HepG2 (cell line): ENCODE measurements around the gene USP10. TPM values are rescaled to one million over a fixed set of nuclear protein-coding genes. Genes with fewer than 3 reads are reported as not detected.

Source experiments
- ASH2L ChIP-seq: fragments of 300-600, 200-600 bp; sonication (generic); IDR thresholded peaks from 2 replicates; pipeline ENCODE4 v1.7.0; 2017; ENCODE audit warnings: low read depth, mild to moderate bottlenecking, moderate library complexity, mixed read lengths, low read length; ENCODE audit not compliant: insufficient read length
- BRCA1 ChIP-seq: sonication (generic); formaldehyde crosslinking; IDR thresholded peaks from 2 replicates; pipeline ENCODE4 v1.4.0; 2020; ENCODE audit warnings: missing genetic modification reagents
- ESRRA ChIP-seq: sonication (generic); formaldehyde crosslinking; IDR thresholded peaks from 2 replicates; pipeline ENCODE4 v1.5.1; 2020; ENCODE audit warnings: mild to moderate bottlenecking, low read depth, missing genetic modification reagents
- FOXK2 ChIP-seq: fragments of 450-650 bp; IDR thresholded peaks from 2 replicates; pipeline ENCODE4 v1.6.1; 2016
- PHF8 ChIP-seq: sonication (generic); formaldehyde crosslinking; IDR thresholded peaks from 2 replicates; pipeline ENCODE4 v1.5.0; 2020; ENCODE audit warnings: missing genetic modification reagents
- PRDM15 ChIP-seq: sonication (generic); formaldehyde crosslinking; IDR thresholded peaks from 2 replicates; pipeline ENCODE4 v1.4.0; 2020; ENCODE audit warnings: missing genetic modification reagents
- RCOR2 ChIP-seq: IDR thresholded peaks from 2 replicates; pipeline ENCODE4 v1.6.1; 2016; ENCODE audit warnings: missing biosample characterization, missing genetic modification reagents
- SOX13 ChIP-seq, 3 experiments: fragments of 450-650 bp in 1 of 3; sonication (generic) in 1 of 3; formaldehyde crosslinking in 1 of 3; IDR thresholded peaks in 2 of 3; conservative IDR thresholded peaks in 1 of 3; 2 replicates each; pipeline versions ENCODE4 v1.5.0 to v1.6.1; 2016 to 2020; ENCODE audit warnings: antibody characterized with exemption in 1 of 3, mild to moderate bottlenecking in 1 of 3, missing compliant biosample characterization in 1 of 3, missing genetic modification reagents in 1 of 3, moderate library complexity in 1 of 3
- SPEN ChIP-seq: sonication (generic); formaldehyde crosslinking; IDR thresholded peaks from 2 replicates; pipeline ENCODE4 v1.5.1; 2020; ENCODE audit warnings: low read depth, mild to moderate bottlenecking, missing genetic modification reagents
- TIGD3 ChIP-seq: sonication (generic); formaldehyde crosslinking; IDR thresholded peaks from 2 replicates; pipeline ENCODE4 v1.5.1; 2020; ENCODE audit warnings: mild to moderate bottlenecking, missing genetic modification reagents, borderline replicate concordance
- ZNF224 ChIP-seq: sonication (generic); formaldehyde crosslinking; IDR thresholded peaks from 2 replicates; pipeline ENCODE4 v1.5.0; 2020; ENCODE audit warnings: mild to moderate bottlenecking, missing genetic modification reagents
- ZNF256 ChIP-seq: sonication (generic); formaldehyde crosslinking; conservative IDR thresholded peaks from 2 replicates; pipeline ENCODE4 v1.4.0; 2020; ENCODE audit warnings: missing genetic modification reagents
- ZNF292 ChIP-seq: sonication (generic); formaldehyde crosslinking; IDR thresholded peaks from 2 replicates; pipeline ENCODE4 v1.8.1; 2022; ENCODE audit warnings: mild to moderate bottlenecking, low read depth, missing genetic modification reagents, borderline replicate concordance
- ZNF33A ChIP-seq: sonication (generic); formaldehyde crosslinking; IDR thresholded peaks from 2 replicates; pipeline ENCODE4 v1.5.1; 2020; ENCODE audit warnings: missing genetic modification reagents, mild to moderate bottlenecking, moderate library complexity, borderline replicate concordance
- ZNF484 ChIP-seq: sonication (generic); formaldehyde crosslinking; IDR thresholded peaks from 2 replicates; pipeline ENCODE4 v1.5.1; 2020; ENCODE audit warnings: mild to moderate bottlenecking, low read depth, missing genetic modification reagents, borderline replicate concordance
- ZNF639 ChIP-seq: conservative IDR thresholded peaks from 2 replicates; pipeline ENCODE4 v1.6.1; 2018; ENCODE audit warnings: missing genetic modification reagents
- ZNF672 ChIP-seq: sonication (generic); formaldehyde crosslinking; IDR thresholded peaks from 2 replicates; pipeline ENCODE4 v1.8.1; 2022; ENCODE audit warnings: missing genetic modification reagents
- ZNF792 ChIP-seq: IDR thresholded peaks from 2 replicates; pipeline ENCODE4 v1.6.1; 2016
- polyA plus RNA-seq, 8 experiments: library from polyadenylated mRNA; depleted of rRNA in 3 of 8; stranded (reverse) in 7 of 8; unstranded in 1 of 8; fragments of >200 nt; fragmentation: Illumina TruSeq in 4 of 8; extraction: Trizol in 4 of 8; gene quantifications; 2 replicates each; pipeline versions ENCODE4 v1.2.1 to v1.2.3, GENCODE V29; 2011 to 2016; ENCODE audit warnings: low read depth in 4 of 8, missing spikeins in 1 of 8, mixed read lengths in 1 of 8; ENCODE audit not compliant: insufficient read depth in 1 of 8
- total RNA-seq, 5 experiments: library from RNA; depleted of rRNA; stranded (reverse); fragments of >200 nt; fragmentation: Illumina TruSeq; extraction: Trizol; gene quantifications; 2 replicates each; pipeline ENCODE4 v1.2.3, GENCODE V29; 2016; ENCODE audit warnings: low read depth in 1 of 5
- TF ChIP-seq, protein P1 (sequence below): sonication (generic); formaldehyde crosslinking; IDR thresholded peaks from 2 replicates; pipeline ENCODE4 v1.4.0; 2020; ENCODE audit warnings: low read depth, mild to moderate bottlenecking, missing genetic modification reagents
- TF ChIP-seq, protein P2 (sequence below): sonication (generic); formaldehyde crosslinking; IDR thresholded peaks from 2 replicates; pipeline ENCODE4 v1.5.0; 2020; ENCODE audit warnings: missing genetic modification reagents, mild to moderate bottlenecking, borderline replicate concordance

USP10 gene
- total and polyA plus RNA-seq, 2 of the 13 experiments (the other 11 are each of a cell fraction or from before 2014, with no cell fraction given), result 79.1 to 122 TPM

GRCh38 chr16:84700446-84701300 is 873 bp downstream of the USP10 start (continued):
- TF ChIP-seq SOX13 (IDR thresholded peaks at IDR 0.05) (no peak), SOX13 (CRISPR knock-in tag; conservative IDR thresholded peaks at IDR 0.05 in 1 of 2, IDR thresholded peaks at IDR 0.05 in 1 of 2) (no peak), ESRRA (CRISPR knock-in tag) (no peak), ASH2L (no peak), ZNF672 (no peak), BRCA1 (CRISPR knock-in tag) (no peak), PHF8 (CRISPR knock-in tag) (no peak), SPEN (CRISPR knock-in tag) (no peak), FOXK2 (no peak), ZNF224 (CRISPR knock-in tag) (no peak), ZNF792 (CRISPR knock-in tag) (no peak), ZNF292 (CRISPR knock-in tag) (peak; percentile 17; the same call in 1 of the 2 replicates), ZNF484 (no peak), ZNF639 (CRISPR knock-in tag) (0 out of 2 replicates have a peak, but pooled peaks have one; percentile 6), ZNF256 (CRISPR knock-in tag) (no peak), PRDM15 (CRISPR knock-in tag) (no peak; the same call in 1 of the 2 replicates), RCOR2 (no peak), TIGD3 (CRISPR knock-in tag) (no peak), ZNF33A (CRISPR knock-in tag) (no peak)
- TF ChIP-seq, protein P1, sequence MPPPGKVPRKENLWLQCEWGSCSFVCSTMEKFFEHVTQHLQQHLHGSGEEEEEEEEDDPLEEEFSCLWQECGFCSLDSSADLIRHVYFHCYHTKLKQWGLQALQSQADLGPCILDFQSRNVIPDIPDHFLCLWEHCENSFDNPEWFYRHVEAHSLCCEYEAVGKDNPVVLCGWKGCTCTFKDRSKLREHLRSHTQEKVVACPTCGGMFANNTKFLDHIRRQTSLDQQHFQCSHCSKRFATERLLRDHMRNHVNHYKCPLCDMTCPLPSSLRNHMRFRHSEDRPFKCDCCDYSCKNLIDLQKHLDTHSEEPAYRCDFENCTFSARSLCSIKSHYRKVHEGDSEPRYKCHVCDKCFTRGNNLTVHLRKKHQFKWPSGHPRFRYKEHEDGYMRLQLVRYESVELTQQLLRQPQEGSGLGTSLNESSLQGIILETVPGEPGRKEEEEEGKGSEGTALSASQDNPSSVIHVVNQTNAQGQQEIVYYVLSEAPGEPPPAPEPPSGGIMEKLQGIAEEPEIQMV (CRISPR knock-in tag), result no peak
- TF ChIP-seq, protein P2, sequence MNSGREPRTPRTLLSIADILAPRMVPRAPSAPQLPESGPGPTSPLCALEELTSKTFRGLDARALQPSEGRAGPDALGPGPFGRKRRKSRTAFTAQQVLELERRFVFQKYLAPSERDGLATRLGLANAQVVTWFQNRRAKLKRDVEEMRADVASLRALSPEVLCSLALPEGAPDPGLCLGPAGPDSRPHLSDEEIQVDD (CRISPR knock-in tag), result no peak
